Measurements from ENCODE around the gene SCIN. TPM values are rescaled to one million over a fixed set of nuclear protein-coding genes. Genes with fewer than 3 reads are reported as not detected.
"Not testable (repeated sequence)": the region's sequence is repeated elsewhere in the genome, so short reads cannot be mapped to it uniquely, and the experiment has no call there.

SCIN gene
- total RNA-seq, 1 donor from 2014 or later: not detected

- TF ChIP-seq CTCF (IDR thresholded peaks at IDR 0.05; ENCODE audit: partially characterized antibody, unreplicated experiment): no peak
- H3K27ac Mint-ChIP-seq (ENCODE audit: unreplicated experiment): no peak overlapping the region
- no peaks in the 10 kb centered on the region for H3K9me3 Mint-ChIP-seq (ENCODE audit: unreplicated experiment)
- H3K27me3 Mint-ChIP-seq (ENCODE audit: unreplicated experiment): no peaks in the 10 kb centered on the region
- DNase-seq: no peak
- no peak overlapping the region for H3K4me3 Mint-ChIP-seq (ENCODE audit: unreplicated experiment)
- H3K4me1 Mint-ChIP-seq (ENCODE audit: low read depth, unreplicated experiment): no peaks in the 10 kb centered on the region
- H3K36me3 Mint-ChIP-seq (ENCODE audit: unreplicated experiment): peaks cover 5% of the 10 kb centered on the region
Observed at GRCh38 chr7:12554872-12555271, 15.6 kb upstream of the SCIN start.

GRCh38 chr7:12555695-12556094 is 14.8 kb upstream of the SCIN start:
- H3K4me3 Mint-ChIP-seq (ENCODE audit: unreplicated experiment); H3K4me1 Mint-ChIP-seq (ENCODE audit: low read depth, unreplicated experiment); H3K27ac Mint-ChIP-seq (ENCODE audit: unreplicated experiment); H3K36me3 Mint-ChIP-seq (ENCODE audit: unreplicated experiment); H3K9me3 Mint-ChIP-seq (ENCODE audit: unreplicated experiment); DNase-seq; H3K27me3 Mint-ChIP-seq (ENCODE audit: unreplicated experiment): not testable (repeated sequence)

- not testable (repeated sequence) for H3K27ac Mint-ChIP-seq (ENCODE audit: unreplicated experiment); H3K27me3 Mint-ChIP-seq (ENCODE audit: unreplicated experiment); H3K36me3 Mint-ChIP-seq (ENCODE audit: unreplicated experiment); H3K4me1 Mint-ChIP-seq (ENCODE audit: low read depth, unreplicated experiment); H3K9me3 Mint-ChIP-seq (ENCODE audit: unreplicated experiment); DNase-seq; H3K4me3 Mint-ChIP-seq (ENCODE audit: unreplicated experiment)
Observed at GRCh38 chr7:12556139-12556792, 14.3 kb upstream of the SCIN start.

GRCh38 chr7:12557282-12557681 is 13.2 kb upstream of the SCIN start:
- TF ChIP-seq CTCF (IDR thresholded peaks at IDR 0.05; ENCODE audit: partially characterized antibody, unreplicated experiment): no peak
- no peak overlapping the region for H3K27ac Mint-ChIP-seq (ENCODE audit: unreplicated experiment)
- no peak for DNase-seq
- peaks cover 5% of the 10 kb centered on the region for H3K36me3 Mint-ChIP-seq (ENCODE audit: unreplicated experiment)
- H3K4me1 Mint-ChIP-seq (ENCODE audit: low read depth, unreplicated experiment): no peaks in the 10 kb centered on the region
- no peak overlapping the region for H3K4me3 Mint-ChIP-seq (ENCODE audit: unreplicated experiment)
- H3K9me3 Mint-ChIP-seq (ENCODE audit: unreplicated experiment): no peaks in the 10 kb centered on the region
- no peaks in the 10 kb centered on the region for H3K27me3 Mint-ChIP-seq (ENCODE audit: unreplicated experiment)

GRCh38 chr7:12564996-12565764 is 5.3 kb upstream of the SCIN start:
- DNase-seq: no peak
- no peaks in the 10 kb centered on the region for H3K9me3 Mint-ChIP-seq (ENCODE audit: unreplicated experiment)
- H3K36me3 Mint-ChIP-seq (ENCODE audit: unreplicated experiment): no peaks in the 10 kb centered on the region
- TF ChIP-seq CTCF (IDR thresholded peaks at IDR 0.05; ENCODE audit: partially characterized antibody, unreplicated experiment): no peak
- H3K4me1 Mint-ChIP-seq (ENCODE audit: low read depth, unreplicated experiment): no peaks in the 10 kb centered on the region
- peaks cover 4% of the 10 kb centered on the region for H3K27me3 Mint-ChIP-seq (ENCODE audit: unreplicated experiment)
- H3K27ac Mint-ChIP-seq (ENCODE audit: unreplicated experiment): no peak overlapping the region
- H3K4me3 Mint-ChIP-seq (ENCODE audit: unreplicated experiment): no peak overlapping the region

GRCh38 chr7:12565873-12566272 is 4.6 kb upstream of the SCIN start:
- DNase-seq: no peak
- H3K27me3 Mint-ChIP-seq (ENCODE audit: unreplicated experiment): peaks cover 8% of the 10 kb centered on the region
- no peaks in the 10 kb centered on the region for H3K4me1 Mint-ChIP-seq (ENCODE audit: low read depth, unreplicated experiment)
- no peaks in the 10 kb centered on the region for H3K36me3 Mint-ChIP-seq (ENCODE audit: unreplicated experiment)
- H3K27ac Mint-ChIP-seq (ENCODE audit: unreplicated experiment): no peak overlapping the region
- no peak for TF ChIP-seq CTCF (IDR thresholded peaks at IDR 0.05; ENCODE audit: partially characterized antibody, unreplicated experiment)
- H3K9me3 Mint-ChIP-seq (ENCODE audit: unreplicated experiment): no peaks in the 10 kb centered on the region
- H3K4me3 Mint-ChIP-seq (ENCODE audit: unreplicated experiment): no peak overlapping the region

Measured in glutamatergic neuron (in vitro differentiated cells).